ENCODE measurements around the gene NOP14. TPM values are rescaled to one million over a fixed set of nuclear protein-coding genes. Genes with fewer than 3 reads are reported as not detected.
"Not testable (repeated sequence)": the region's sequence is repeated elsewhere in the genome, so short reads cannot be mapped to it uniquely, and the experiment has no call there.

NOP14 gene
- polyA plus RNA-seq, 1 donor, result 25.6 TPM

DNA sequence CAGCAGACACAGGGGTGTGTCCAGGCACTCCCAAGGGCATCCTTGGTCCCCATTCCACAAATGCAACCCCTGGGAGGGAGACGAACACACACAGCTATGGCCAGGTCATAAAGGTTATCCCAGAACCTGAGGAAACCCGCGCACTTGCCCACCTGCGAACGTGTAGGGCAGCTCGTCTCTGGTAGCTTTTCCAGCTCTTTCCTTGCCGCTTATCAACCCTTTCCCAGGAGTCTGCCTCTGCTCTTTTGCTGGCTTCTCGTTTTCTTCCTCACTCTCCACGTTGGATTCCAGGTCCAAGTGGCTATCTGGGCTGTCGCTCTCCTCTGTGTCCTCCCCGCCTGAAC lies 13.5 kb downstream of the NOP14 start:
- Histone ChIP-seq H3K27me3 (ENCODE audit: control insufficient read depth, insufficient read depth, low read length) (no peaks in the 10 kb centered on the region), H3K9me3 (ENCODE audit: control insufficient read depth, low read depth, low read length) (no peaks in the 10 kb centered on the region), H3K4me1 (ENCODE audit: control insufficient read depth, insufficient read depth, low read length) (no peaks in the 10 kb centered on the region), H3K36me3 (ENCODE audit: control insufficient read depth, insufficient read depth, low read length) (peaks cover 84% of the 10 kb centered on the region), H3K27ac (ENCODE audit: low read length) (no peak overlapping the region), H3K4me3 (ENCODE audit: low read length) (no peak overlapping the region)
- DNase-seq, result no peak
- WGBS (ENCODE audit: insufficient coverage, low lambda C conversion rate), result 100% methylated on average over 2 of the region's 11 CpGs

- H3K4me3 ChIP-seq (ENCODE audit: low read length), result no peak overlapping the region
- no peaks in the 10 kb centered on the region for H3K27me3 ChIP-seq (ENCODE audit: control insufficient read depth, insufficient read depth, low read length)
- no peak for DNase-seq
- H3K27ac ChIP-seq (ENCODE audit: low read length), result no peak overlapping the region
- H3K4me1 ChIP-seq (ENCODE audit: control insufficient read depth, insufficient read depth, low read length), result no peaks in the 10 kb centered on the region
- H3K9me3 ChIP-seq (ENCODE audit: control insufficient read depth, low read depth, low read length), result no peaks in the 10 kb centered on the region
- WGBS (ENCODE audit: insufficient coverage, low lambda C conversion rate), result no CpG with 5 or more reads among the region's 14 CpGs
- H3K36me3 ChIP-seq (ENCODE audit: control insufficient read depth, insufficient read depth, low read length), result peaks cover 80% of the 10 kb centered on the region
These were observed 14.1 kb downstream of the NOP14 start for GRCh38 chr4:2948895-2949781.

- H3K4me1 ChIP-seq (ENCODE audit: control insufficient read depth, insufficient read depth, low read length), result no peaks in the 10 kb centered on the region
- no peaks in the 10 kb centered on the region for H3K27me3 ChIP-seq (ENCODE audit: control insufficient read depth, insufficient read depth, low read length)
- no peaks in the 10 kb centered on the region for H3K9me3 ChIP-seq (ENCODE audit: control insufficient read depth, low read depth, low read length)
- H3K27ac ChIP-seq (ENCODE audit: low read length), result no peak overlapping the region
- H3K36me3 ChIP-seq (ENCODE audit: control insufficient read depth, insufficient read depth, low read length), result peaks cover 82% of the 10 kb centered on the region
- DNase-seq, result no peak
- H3K4me3 ChIP-seq (ENCODE audit: low read length), result no peak overlapping the region
- no CpG with 5 or more reads among the region's 11 CpGs for WGBS (ENCODE audit: insufficient coverage, low lambda C conversion rate)
These were observed 15.3 kb downstream of the NOP14 start for GRCh38 chr4:2947926-2948325.

DNA sequence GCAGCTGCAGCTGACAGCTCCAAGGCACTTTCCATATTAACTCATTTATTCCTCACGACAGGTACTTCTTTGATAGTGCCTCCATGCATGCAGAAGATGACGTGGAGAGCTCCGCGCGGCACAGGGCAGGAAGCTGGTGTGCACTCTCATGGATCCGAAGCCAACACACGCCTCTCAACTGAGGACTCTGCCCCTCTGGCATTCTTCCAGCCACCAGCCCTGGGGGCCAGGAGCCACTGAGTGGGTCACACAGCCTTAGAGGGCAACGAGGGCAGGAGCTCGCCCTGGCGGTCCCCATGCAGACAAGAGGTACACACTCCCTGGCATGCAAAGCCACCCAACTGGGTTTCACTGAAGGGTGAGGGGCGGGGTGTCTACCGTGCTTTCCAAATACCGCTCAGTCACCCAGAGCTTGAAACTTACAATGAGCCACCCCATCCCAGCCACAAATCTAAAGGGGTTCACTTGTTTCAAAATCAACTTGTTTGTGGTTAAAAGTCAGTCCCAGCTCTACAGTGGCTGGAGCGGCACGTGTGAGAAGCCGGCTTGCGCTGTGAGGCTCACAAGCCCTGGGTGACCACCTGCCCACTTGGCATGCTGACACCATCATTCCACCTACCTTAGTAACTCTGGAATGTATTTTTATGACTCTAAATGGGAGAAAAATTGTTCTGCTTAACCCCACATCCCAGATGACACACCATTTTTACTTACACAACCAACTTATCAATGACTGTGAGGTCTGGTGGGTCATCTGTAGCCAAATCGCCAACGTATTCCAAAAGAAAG lies 16.2 kb downstream of the NOP14 start:
- H3K27me3 ChIP-seq (ENCODE audit: control insufficient read depth, insufficient read depth, low read length), result no peaks in the 10 kb centered on the region
- DNase-seq, result peak in 1 of 2 donors; percentile 57
- H3K4me3 ChIP-seq (ENCODE audit: low read length), result no peak overlapping the region
- peaks cover 85% of the 10 kb centered on the region for H3K36me3 ChIP-seq (ENCODE audit: control insufficient read depth, insufficient read depth, low read length)
- H3K9me3 ChIP-seq (ENCODE audit: control insufficient read depth, low read depth, low read length), result no peaks in the 10 kb centered on the region
- H3K27ac ChIP-seq (ENCODE audit: low read length), result no peak overlapping the region
- H3K4me1 ChIP-seq (ENCODE audit: control insufficient read depth, insufficient read depth, low read length), result no peaks in the 10 kb centered on the region
- WGBS (ENCODE audit: insufficient coverage, low lambda C conversion rate), result no CpG with 5 or more reads among the region's 19 CpGs

- not testable (repeated sequence) for H3K4me3 ChIP-seq (ENCODE audit: low read length); H3K4me1 ChIP-seq (ENCODE audit: control insufficient read depth, insufficient read depth, low read length); DNase-seq; H3K27ac ChIP-seq (ENCODE audit: low read length); H3K27me3 ChIP-seq (ENCODE audit: control insufficient read depth, insufficient read depth, low read length); H3K9me3 ChIP-seq (ENCODE audit: control insufficient read depth, low read depth, low read length)
- H3K36me3 ChIP-seq (ENCODE audit: control insufficient read depth, insufficient read depth, low read length), result peaks cover 86% of the 10 kb centered on the region
- WGBS (ENCODE audit: insufficient coverage, low lambda C conversion rate), result 80% methylated on average over 1 of the region's 30 CpGs
These were observed 17.3 kb downstream of the NOP14 start for GRCh38 chr4:2945619-2946604.

DNA sequence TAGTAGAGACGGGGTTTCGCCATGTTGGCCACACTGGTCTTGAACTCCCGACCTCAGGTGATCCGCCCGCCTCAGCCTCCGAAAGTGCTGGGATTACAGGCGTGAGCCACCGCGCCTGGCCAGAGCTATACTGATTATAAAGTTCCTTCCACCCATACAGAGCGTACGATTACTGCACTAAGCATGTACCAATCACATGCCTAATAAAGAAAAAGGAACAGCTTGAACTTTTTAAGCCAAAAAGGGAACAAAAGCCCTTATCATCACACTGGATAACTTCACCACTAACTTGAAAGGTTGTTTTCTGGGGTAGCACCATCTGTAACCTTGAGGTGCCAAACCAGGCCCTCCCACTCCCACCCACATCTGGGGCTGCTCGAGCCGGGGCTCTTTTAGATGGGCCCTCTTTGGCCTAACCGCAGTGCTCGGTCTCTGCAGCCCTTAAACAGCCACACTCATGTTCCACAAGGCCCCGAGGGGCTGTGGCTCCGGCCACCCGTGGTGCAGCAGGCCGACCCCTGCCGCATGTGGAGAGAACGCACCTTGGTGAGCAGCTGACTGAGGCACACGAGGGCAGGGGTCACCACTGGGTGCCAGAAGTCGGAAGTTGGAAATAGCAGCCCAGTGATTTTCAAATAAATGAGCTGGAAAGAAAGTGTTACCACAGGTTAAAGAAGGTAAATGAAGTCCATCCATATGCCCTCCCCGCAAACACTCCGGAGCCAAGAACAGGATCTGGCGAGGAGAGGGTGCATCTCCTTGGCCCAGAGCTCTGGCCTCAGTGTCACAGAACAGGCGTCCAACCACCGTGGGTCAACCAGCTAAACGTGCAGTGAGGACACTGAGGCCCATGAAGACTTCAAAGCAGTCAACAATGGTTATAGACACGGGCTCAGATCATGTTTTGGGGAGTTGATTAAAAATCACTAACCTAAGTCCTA lies 18.4 kb downstream of the NOP14 start:
- no peaks in the 10 kb centered on the region for H3K27me3 ChIP-seq (ENCODE audit: control insufficient read depth, insufficient read depth, low read length)
- peaks cover 90% of the 10 kb centered on the region for H3K36me3 ChIP-seq (ENCODE audit: control insufficient read depth, insufficient read depth, low read length)

GRCh38 chr4:2944091-2944482 lies 19.1 kb downstream of the NOP14 start:
- H3K27me3 ChIP-seq (ENCODE audit: control insufficient read depth, insufficient read depth, low read length), result no peaks in the 10 kb centered on the region
- H3K27ac ChIP-seq (ENCODE audit: low read length), result no peak overlapping the region
- H3K36me3 ChIP-seq (ENCODE audit: control insufficient read depth, insufficient read depth, low read length), result peaks cover 90% of the 10 kb centered on the region
- no CpG with 5 or more reads among the region's 11 CpGs for WGBS (ENCODE audit: insufficient coverage, low lambda C conversion rate)
- DNase-seq, result no peak
- H3K4me1 ChIP-seq (ENCODE audit: control insufficient read depth, insufficient read depth, low read length), result no peaks in the 10 kb centered on the region
- no peaks in the 10 kb centered on the region for H3K9me3 ChIP-seq (ENCODE audit: control insufficient read depth, low read depth, low read length)
- H3K4me3 ChIP-seq (ENCODE audit: low read length), result no peak overlapping the region

More for the DNA sequence above, 18.4 kb downstream of the NOP14 start:
- H3K27ac ChIP-seq (ENCODE audit: low read length), result no peak overlapping the region
- H3K9me3 ChIP-seq (ENCODE audit: control insufficient read depth, low read depth, low read length), result no peaks in the 10 kb centered on the region
- WGBS (ENCODE audit: insufficient coverage, low lambda C conversion rate), result 100% methylated on average over 1 of the region's 30 CpGs
- H3K4me3 ChIP-seq (ENCODE audit: low read length), result no peak overlapping the region
- no peaks in the 10 kb centered on the region for H3K4me1 ChIP-seq (ENCODE audit: control insufficient read depth, insufficient read depth, low read length)
- DNase-seq, result no peak

- Histone ChIP-seq H3K4me1 (ENCODE audit: control insufficient read depth, insufficient read depth, low read length) (no peaks in the 10 kb centered on the region), H3K27me3 (ENCODE audit: control insufficient read depth, insufficient read depth, low read length) (no peaks in the 10 kb centered on the region), H3K36me3 (ENCODE audit: control insufficient read depth, insufficient read depth, low read length) (peaks cover 90% of the 10 kb centered on the region), H3K27ac (ENCODE audit: low read length) (no peak overlapping the region), H3K4me3 (ENCODE audit: low read length) (no peak overlapping the region), H3K9me3 (ENCODE audit: control insufficient read depth, low read depth, low read length) (no peaks in the 10 kb centered on the region)
- 100% methylated on average over 2 of the region's 20 CpGs for WGBS (ENCODE audit: insufficient coverage, low lambda C conversion rate)
- no peak for DNase-seq
These were observed 19.7 kb downstream of the NOP14 start for GRCh38 chr4:2943364-2944090.

All from large intestine (tissue), 3 donors.